Uterus (tissue), 4 donors: Measurements from ENCODE around the gene MUC5AC. TPM values are rescaled to one million over a fixed set of nuclear protein-coding genes. Genes with fewer than 3 reads are reported as not detected.

Source experiments
- DNase-seq, 2 donors: peaks; one replicate each; pipeline ENCODE4 v3.0.0-alpha.2; 2019 to 2020
- H3K27ac ChIP-seq, 2 donors: fragments of 200-600 bp; sonication (generic); 1 replicate in 1 of 2; 2 replicates in 1 of 2; pipeline ENCODE4 v1.5.1; 2016 to 2018
- H3K27me3 ChIP-seq, 2 donors: fragments of 200-600 bp; sonication (generic); one replicate each; pipeline ENCODE4 v1.5.1; 2018 to 2019; ENCODE audit warnings: control low read depth in 1 of 2
- H3K36me3 ChIP-seq, 2 donors: fragments of 200-600 bp; sonication (generic); one replicate each; pipeline ENCODE4 v1.5.1; 2019; ENCODE audit warnings: control low read depth in 1 of 2
- H3K4me1 ChIP-seq, 2 donors: fragments of 200-600 bp; sonication (generic); one replicate each; pipeline ENCODE4 v1.5.1; 2018 to 2019; ENCODE audit warnings: control low read depth in 1 of 2
- H3K4me3 ChIP-seq, 2 donors: fragments of 200-600 bp; sonication (generic); 1 replicate in 1 of 2; 2 replicates in 1 of 2; pipeline ENCODE4 v1.5.1; 2018 to 2019; ENCODE audit warnings: mild to moderate bottlenecking in 1 of 2
- H3K9me3 ChIP-seq, 2 donors: fragments of 200-600 bp; sonication (generic); one replicate each; pipeline ENCODE4 v1.5.1; 2019; ENCODE audit warnings: control low read depth in 1 of 2
- POLR2A ChIP-seq, 2 donors: fragments of 450-650 bp; IDR thresholded peaks; one replicate each; pipeline ENCODE4 v1.6.1; 2016; ENCODE audit warnings: antibody characterized with exemption in 2 of 2, mild to moderate bottlenecking in 1 of 2, moderate library complexity in 1 of 2
- intact Hi-C: fragments of 100-400 bp; cut with DNase I; formaldehyde crosslinking; loops from one replicate; pipeline ENCODE4 v1.15.1; 2023; ENCODE audit warnings: low total_unique reads
- total RNA-seq, 4 donors: library from RNA; depleted of rRNA in 3 of 4; stranded (reverse); fragments of >200 nt in 3 of 4; gene quantifications; one replicate each; pipeline versions ENCODE4 v1.1.0 to v1.2.4, GENCODE V29; 2014 to 2023
- TF ChIP-seq, protein P1 (sequence below), 4 experiments: fragments of 200-600 bp in 2 of 4; fragments of 450-650 bp in 2 of 4; sonication (generic) in 2 of 4; IDR thresholded peaks; one replicate each; pipeline ENCODE4 v1.5.1; 2016 to 2019; ENCODE audit warnings: antibody characterized with exemption in 4 of 4, mild to moderate bottlenecking in 2 of 4, moderate library complexity in 1 of 4
- donor health status: DM: yes; HTN: yes; CAD: no.

MUC5AC gene
- total RNA-seq, 4 donors from 2014 or later, result under 0.01 TPM; not detected in 3

DNA sequence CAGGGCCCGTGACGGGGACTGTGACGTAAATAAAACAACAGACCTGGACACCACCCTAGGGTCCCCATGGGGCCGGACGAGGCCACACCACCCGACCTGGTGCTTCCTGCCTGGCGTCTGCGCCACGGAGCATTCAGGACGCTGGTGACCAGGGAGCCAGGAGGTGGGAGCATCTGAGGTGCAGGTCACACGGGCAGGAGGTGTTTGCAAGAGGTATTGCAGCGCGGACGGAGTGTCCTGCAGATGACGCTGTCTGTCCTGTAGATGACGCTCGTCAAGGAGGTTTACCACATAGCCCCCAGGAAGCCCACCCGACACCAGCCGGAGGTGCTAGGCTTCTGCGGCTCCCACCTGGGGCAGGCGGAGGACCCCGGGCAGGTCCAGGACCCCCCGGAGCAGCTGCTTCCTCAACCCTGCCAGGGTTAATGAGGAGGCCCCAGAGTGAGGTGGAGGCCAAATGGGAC lies 64.1 kb downstream of the MUC5AC start:
- H3K27me3 ChIP-seq, result no peaks in the 10 kb centered on the region
- no peaks in the 10 kb centered on the region for H3K36me3 ChIP-seq
- DNase-seq, result no peak

DNA sequence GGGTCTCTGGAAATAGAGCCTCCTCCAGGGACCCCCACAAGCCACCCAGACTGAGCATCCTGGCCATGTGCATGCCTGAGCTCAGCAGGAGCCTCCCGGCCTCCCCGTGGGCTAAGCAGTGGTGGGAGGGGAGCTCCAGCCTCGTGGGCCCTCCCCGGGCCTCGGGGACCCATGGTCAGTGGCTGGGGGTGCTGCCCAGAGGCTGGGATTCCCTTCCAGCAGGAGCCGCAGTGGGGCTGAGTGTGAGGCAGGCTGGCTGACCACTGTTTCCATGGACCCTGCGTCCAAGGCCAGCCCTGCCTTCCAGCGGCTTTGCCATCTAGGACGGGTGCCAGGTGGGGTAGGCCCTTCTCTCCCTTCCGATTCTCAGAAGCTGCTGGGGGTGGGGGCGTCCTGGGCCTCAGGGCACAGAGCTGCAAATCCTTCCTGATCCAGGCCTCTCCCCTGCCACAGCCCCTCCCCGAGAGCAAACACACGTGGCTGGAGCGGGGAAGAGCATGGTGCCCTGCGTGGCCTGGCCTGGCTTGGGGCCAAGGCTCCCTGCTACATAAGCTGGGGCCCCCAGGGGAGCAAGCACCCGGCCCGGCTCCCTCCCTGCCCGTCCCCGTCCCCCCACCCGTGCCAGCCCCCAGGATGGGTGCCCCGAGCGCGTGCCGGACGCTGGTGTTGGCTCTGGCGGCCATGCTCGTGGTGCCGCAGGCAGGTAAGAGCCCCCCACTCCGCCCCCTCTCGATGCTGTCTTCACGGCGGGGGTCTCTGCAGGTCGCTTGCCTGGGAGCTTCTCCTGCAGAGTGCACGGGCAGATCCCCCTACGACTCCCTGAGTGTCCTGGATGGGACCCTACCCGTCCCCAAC lies 65.0 kb downstream of the MUC5AC start, which contains the start of gene MUC5B:
Gene MUC5B, plus strand, starts transcription at position 576 of the 855 bp plus-strand sequence. Its CDS starts 58 bp downstream, at position 634.
- Histone ChIP-seq H3K36me3 (no peaks in the 10 kb centered on the region), H3K27me3 (no peaks in the 10 kb centered on the region), H3K9me3 (no peaks in the 10 kb centered on the region), H3K4me3 (no peak within 1 kb of the TSS), H3K4me1 (no peaks in the 10 kb centered on the region), H3K27ac (no peak within 1 kb of the TSS)
- TF ChIP-seq, protein P1, sequence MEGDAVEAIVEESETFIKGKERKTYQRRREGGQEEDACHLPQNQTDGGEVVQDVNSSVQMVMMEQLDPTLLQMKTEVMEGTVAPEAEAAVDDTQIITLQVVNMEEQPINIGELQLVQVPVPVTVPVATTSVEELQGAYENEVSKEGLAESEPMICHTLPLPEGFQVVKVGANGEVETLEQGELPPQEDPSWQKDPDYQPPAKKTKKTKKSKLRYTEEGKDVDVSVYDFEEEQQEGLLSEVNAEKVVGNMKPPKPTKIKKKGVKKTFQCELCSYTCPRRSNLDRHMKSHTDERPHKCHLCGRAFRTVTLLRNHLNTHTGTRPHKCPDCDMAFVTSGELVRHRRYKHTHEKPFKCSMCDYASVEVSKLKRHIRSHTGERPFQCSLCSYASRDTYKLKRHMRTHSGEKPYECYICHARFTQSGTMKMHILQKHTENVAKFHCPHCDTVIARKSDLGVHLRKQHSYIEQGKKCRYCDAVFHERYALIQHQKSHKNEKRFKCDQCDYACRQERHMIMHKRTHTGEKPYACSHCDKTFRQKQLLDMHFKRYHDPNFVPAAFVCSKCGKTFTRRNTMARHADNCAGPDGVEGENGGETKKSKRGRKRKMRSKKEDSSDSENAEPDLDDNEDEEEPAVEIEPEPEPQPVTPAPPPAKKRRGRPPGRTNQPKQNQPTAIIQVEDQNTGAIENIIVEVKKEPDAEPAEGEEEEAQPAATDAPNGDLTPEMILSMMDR (IDR thresholded peaks at IDR 0.05), result no peak
- TF ChIP-seq POLR2A (IDR thresholded peaks at IDR 0.05), result no peak
- DNase-seq, result no peak
- intact Hi-C loops, result no loop called here

More for the DNA sequence above, 64.1 kb downstream of the MUC5AC start:
- intact Hi-C loops, result no loop called here
- no peaks in the 10 kb centered on the region for H3K4me1 ChIP-seq
- no peaks in the 10 kb centered on the region for H3K9me3 ChIP-seq
- H3K4me3 ChIP-seq, result no peak overlapping the region
- TF ChIP-seq, protein P1 (IDR thresholded peaks at IDR 0.05), result no peak
- TF ChIP-seq POLR2A (IDR thresholded peaks at IDR 0.05), result no peak
- H3K27ac ChIP-seq, result no peak overlapping the region

DNA sequence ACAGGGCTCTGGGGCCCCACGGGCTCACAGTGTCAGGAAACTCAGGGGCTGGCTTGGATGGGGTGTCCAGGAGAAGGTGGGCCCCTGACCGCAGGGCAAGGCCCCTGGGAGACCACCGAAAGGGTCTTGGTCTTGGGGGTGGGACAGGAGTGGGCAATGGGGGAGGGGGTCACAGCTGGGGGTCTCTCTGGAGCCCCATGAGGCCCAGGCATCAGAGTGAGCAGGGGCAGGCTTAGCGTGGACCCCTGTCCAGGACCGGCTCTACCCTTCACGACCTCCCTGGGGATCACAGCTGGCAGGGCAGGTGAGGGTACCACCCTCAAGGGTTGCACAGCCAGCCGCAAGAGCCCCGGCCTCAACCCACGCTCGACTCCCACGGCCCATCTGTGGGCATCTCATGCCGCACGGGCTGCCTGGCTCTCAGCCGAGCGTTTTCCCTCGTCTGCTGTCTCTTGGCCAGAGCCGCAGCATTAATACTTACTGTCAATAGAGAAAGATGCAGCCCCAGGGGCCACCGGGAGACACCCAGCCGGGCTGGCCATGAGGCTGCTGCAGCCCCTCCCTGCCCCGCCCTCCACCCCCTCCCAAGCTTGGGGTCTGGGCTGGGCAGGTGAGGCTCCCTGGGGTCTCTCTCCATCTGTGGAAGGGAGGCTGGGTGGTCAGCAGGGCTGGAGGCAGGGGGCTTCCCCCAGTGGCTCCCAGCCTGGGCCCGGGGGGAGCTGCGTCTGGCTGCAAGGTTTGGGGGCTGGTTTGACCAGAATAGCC lies 65.8 kb downstream of the MUC5AC start:
- DNase-seq, result no peak
- intact Hi-C loops, result no loop called here
- no peaks in the 10 kb centered on the region for H3K36me3 ChIP-seq
- no peak overlapping the region for H3K27ac ChIP-seq
- H3K27me3 ChIP-seq, result no peaks in the 10 kb centered on the region
- H3K4me3 ChIP-seq, result no peak overlapping the region
- TF ChIP-seq POLR2A (IDR thresholded peaks at IDR 0.05), result no peak
- TF ChIP-seq, protein P1 (IDR thresholded peaks at IDR 0.05), result no peak
- H3K9me3 ChIP-seq, result no peaks in the 10 kb centered on the region
- H3K4me1 ChIP-seq, result no peaks in the 10 kb centered on the region

DNA sequence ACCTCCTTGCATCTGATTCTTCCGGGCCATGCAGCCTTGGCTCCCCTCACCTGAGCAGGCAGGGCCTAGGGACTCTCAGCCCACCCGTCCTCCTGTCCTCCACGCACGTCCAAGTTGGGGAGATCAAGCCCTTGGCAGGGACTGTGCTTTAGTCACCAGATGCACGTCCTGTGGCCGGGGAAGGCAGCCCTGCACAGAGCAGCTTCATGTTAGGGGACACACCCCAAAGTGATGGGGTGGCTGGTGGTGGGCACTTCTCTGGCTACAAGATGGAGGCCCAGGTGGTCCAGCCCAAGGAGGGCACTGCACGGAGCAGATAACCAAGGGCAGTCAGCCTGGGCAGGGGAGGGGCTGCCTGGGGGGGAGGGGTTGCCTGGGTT lies 66.3 kb downstream of the MUC5AC start:
- H3K4me3 ChIP-seq, result no peak overlapping the region
- intact Hi-C loops, result no loop called here
- no peaks in the 10 kb centered on the region for H3K36me3 ChIP-seq
- H3K27me3 ChIP-seq, result no peaks in the 10 kb centered on the region
- no peak overlapping the region for H3K27ac ChIP-seq
- no peak for TF ChIP-seq POLR2A (IDR thresholded peaks at IDR 0.05)
- TF ChIP-seq, protein P1 (IDR thresholded peaks at IDR 0.05), result no peak
- H3K4me1 ChIP-seq, result no peaks in the 10 kb centered on the region
- H3K9me3 ChIP-seq, result no peaks in the 10 kb centered on the region
- DNase-seq, result no peak
